GM19467 (cell line): ENCODE data around the gene SULT1A3.
A peak's percentile ranks its signal among the peaks of the same experiment; 100 is the strongest.
"Not testable (repeated sequence)": the region's sequence is repeated elsewhere in the genome, so short reads cannot be mapped to it uniquely, and the experiment has no call there.

Experiments used
- ATAC-seq: cut with Tn5 transposase; IDR thresholded peaks from one replicate; pipeline ENCODE4 v1.9.1; 2021; ENCODE audit warnings: mild to moderate bottlenecking, moderate library complexity; ENCODE audit not compliant: unreplicated experiment

The SULT1A3 gene

GRCh38 chr16:30186782-30187555, 12.1 kb upstream of the SULT1A3 start:
- no peak for ATAC-seq

- ATAC-seq, result no peak
Measured at GRCh38 chr16:30187556-30187865, 11.5 kb upstream of the SULT1A3 start.

GRCh38 chr16:30187971-30188561, 11.0 kb upstream of the SULT1A3 start:
- no peak for ATAC-seq

GRCh38 chr16:30191158-30191557, 7.9 kb upstream of the SULT1A3 start:
- not testable (repeated sequence) for ATAC-seq

- ATAC-seq, result peak; percentile 6
Measured at GRCh38 chr16:30193098-30193497, 6.0 kb upstream of the SULT1A3 start.

GRCh38 chr16:30193615-30194014, 5.4 kb upstream of the SULT1A3 start, which contains the start of the genes BOLA2B and SLX1A:
TSS of gene BOLA2B (minus strand) at chr16:30193666. CDS start at chr16:30193595, 71 bp downstream.
TSS of gene SLX1A (plus strand) at chr16:30193875. CDS start at chr16:30194085, 210 bp downstream.
- peak; percentile 90 for ATAC-seq

- peak; percentile 41 for ATAC-seq
Measured at GRCh38 chr16:30194172-30194925, 4.7 kb upstream of the SULT1A3 start.

- ATAC-seq, result not testable (repeated sequence)
Measured at GRCh38 chr16:30197001-30197400, 2.1 kb upstream of the SULT1A3 start.

- ATAC-seq, result not testable (repeated sequence)
Measured at GRCh38 chr16:30199608-30200343, 721 bp downstream of the SULT1A3 start.

GRCh38 chr16:30205541-30206236, 6.6 kb downstream of the SULT1A3 start:
- not testable (repeated sequence) for ATAC-seq

GRCh38 chr16:30206252-30206651, 7.2 kb downstream of the SULT1A3 start:
- not testable (repeated sequence) for ATAC-seq

GRCh38 chr16:30207063-30207704, 8.1 kb downstream of the SULT1A3 start:
- ATAC-seq, result not testable (repeated sequence)

- not testable (repeated sequence) for ATAC-seq
Measured at GRCh38 chr16:30209032-30209431, 10.0 kb downstream of the SULT1A3 start.

GRCh38 chr16:30211414-30211813, 12.4 kb downstream of the SULT1A3 start:
- not testable (repeated sequence) for ATAC-seq

- not testable (repeated sequence) for ATAC-seq
Measured at GRCh38 chr16:30217082-30217481, 18.0 kb downstream of the SULT1A3 start.

GRCh38 chr16:30248379-30248778, 49.3 kb downstream of the SULT1A3 start, which contains the start of gene NPIPB13:
TSS of gene NPIPB13 (minus strand) at chr16:30248479. CDS start at chr16:30245573, 2,906 bp downstream.
- ATAC-seq, result not testable (repeated sequence)
